ENCODE measurements around the gene PLBD1.

PLBD1 gene

GRCh38 chr12:14576896-14577295 is 9.2 kb upstream of the PLBD1 start:
- Histone ChIP-seq H4K20me1 (no peaks in the 10 kb centered on the region), H3K4me1 (peaks cover 0 to 33% (median 6%) of the 10 kb centered on the region in 10 experiments; a peak in 10 of 20 replicates), H3K27ac (peak overlapping the region in 4 of 11 experiments; percentile 1 to 49 (median 5); a peak in 4 of 22 replicates), H3K9me3 (replicated peaks in 1 of 11) (peaks cover 0 to 18% (median 0%) of the 10 kb centered on the region in 11 experiments; a peak in 1 of 22 replicates), H3K4me2 (peak overlapping the region in 6 of 11 experiments; percentile 1 to 37 (median 26); a peak in 4 of 22 replicates), H3K36me3 (no peaks in the 10 kb centered on the region), H3K9ac (no peak overlapping the region), H3K27me3 (no peaks in the 10 kb centered on the region), H3K4me3 (no peak overlapping the region)
- TF ChIP-seq Cebpa-rat (IDR thresholded peaks at IDR 0.05), result no peak

DNA sequence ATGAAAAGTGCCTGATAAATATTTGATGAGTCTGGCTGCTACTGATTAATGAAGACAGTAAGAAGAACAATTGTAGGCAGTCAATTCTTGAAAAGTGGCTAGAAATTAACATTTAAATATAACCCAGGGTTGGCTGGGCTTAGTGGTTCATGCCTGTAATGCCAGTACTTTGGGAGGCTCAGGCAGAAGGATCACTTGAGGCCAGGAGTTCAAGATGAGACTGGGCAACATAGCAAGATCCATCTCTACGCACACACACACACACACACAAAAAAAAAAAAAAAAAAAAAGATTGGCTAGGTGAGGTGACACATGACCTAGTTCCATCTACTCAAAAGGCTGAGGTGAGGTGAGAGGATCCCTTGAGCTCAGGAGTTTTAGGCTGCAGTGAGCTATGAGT is 7.9 kb upstream of the PLBD1 start:
- H3K27me3 ChIP-seq, result no peaks in the 10 kb centered on the region
- no peaks in the 10 kb centered on the region for H3K36me3 ChIP-seq
- no peak overlapping the region for H3K9ac ChIP-seq
- TF ChIP-seq Cebpa-rat (IDR thresholded peaks at IDR 0.05), result no peak
- H3K4me3 ChIP-seq, result no peak overlapping the region
- no peak overlapping the region for H3K27ac ChIP-seq
- peaks cover 0 to 33% (median 6%) of the 10 kb centered on the region in 10 experiments; a peak in 10 of 20 replicates for H3K4me1 ChIP-seq
- H3K4me2 ChIP-seq, result peak overlapping the region in 3 of 11 experiments; percentile 3 to 42 (median 27); a peak in 3 of 22 replicates
- no peaks in the 10 kb centered on the region for H4K20me1 ChIP-seq
- H3K9me3 ChIP-seq (replicated peaks in 1 of 11), result peaks cover 0 to 18% (median 0%) of the 10 kb centered on the region in 11 experiments; a peak in 1 of 22 replicates

GRCh38 chr12:14573118-14573517 is 5.4 kb upstream of the PLBD1 start:
- TF ChIP-seq Cebpa-rat (IDR thresholded peaks at IDR 0.05), result no peak
- Histone ChIP-seq H4K20me1 (no peaks in the 10 kb centered on the region), H3K36me3 (no peaks in the 10 kb centered on the region), H3K27me3 (no peaks in the 10 kb centered on the region), H3K4me1 (peaks cover 0 to 27% (median 6%) of the 10 kb centered on the region in 10 experiments; a peak in 10 of 20 replicates), H3K4me2 (no peak overlapping the region), H3K9me3 (replicated peaks in 1 of 11) (peaks cover 3 to 17% (median 5%) of the 10 kb centered on the region in 11 experiments; a peak in 20 of 22 replicates), H3K4me3 (no peak overlapping the region), H3K27ac (no peak overlapping the region), H3K9ac (no peak overlapping the region)

DNA sequence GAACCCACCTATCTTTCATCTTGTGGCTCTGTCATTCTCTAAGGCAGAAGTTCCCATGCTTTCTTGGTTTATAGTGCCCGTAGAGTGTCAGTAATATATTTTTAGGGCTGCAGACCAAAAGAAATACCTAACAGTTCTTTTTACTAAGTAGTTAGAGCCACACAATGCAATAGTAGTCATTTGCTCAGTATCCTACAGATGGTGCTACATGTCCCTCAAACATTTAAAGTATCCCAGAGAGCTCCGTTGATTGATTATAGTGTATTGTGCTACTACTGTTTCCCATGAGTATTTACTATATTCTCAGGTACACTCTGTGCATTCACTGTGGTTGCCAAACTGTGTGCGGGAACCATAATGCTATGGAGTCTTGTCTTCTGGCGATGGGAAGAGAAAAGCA is 4.7 kb upstream of the PLBD1 start:
- Histone ChIP-seq H3K4me1 (peaks cover 0 to 22% (median 5%) of the 10 kb centered on the region in 10 experiments; a peak in 10 of 20 replicates), H3K36me3 (no peaks in the 10 kb centered on the region; a peak in 1 of 22 replicates), H4K20me1 (no peaks in the 10 kb centered on the region), H3K9ac (no peak overlapping the region), H3K27me3 (no peaks in the 10 kb centered on the region), H3K27ac (no peak overlapping the region), H3K4me3 (no peak overlapping the region), H3K4me2 (no peak overlapping the region), H3K9me3 (replicated peaks in 1 of 11) (peaks cover 10 to 22% (median 12%) of the 10 kb centered on the region in 11 experiments)
- no peak for TF ChIP-seq Cebpa-rat (IDR thresholded peaks at IDR 0.05)

DNA sequence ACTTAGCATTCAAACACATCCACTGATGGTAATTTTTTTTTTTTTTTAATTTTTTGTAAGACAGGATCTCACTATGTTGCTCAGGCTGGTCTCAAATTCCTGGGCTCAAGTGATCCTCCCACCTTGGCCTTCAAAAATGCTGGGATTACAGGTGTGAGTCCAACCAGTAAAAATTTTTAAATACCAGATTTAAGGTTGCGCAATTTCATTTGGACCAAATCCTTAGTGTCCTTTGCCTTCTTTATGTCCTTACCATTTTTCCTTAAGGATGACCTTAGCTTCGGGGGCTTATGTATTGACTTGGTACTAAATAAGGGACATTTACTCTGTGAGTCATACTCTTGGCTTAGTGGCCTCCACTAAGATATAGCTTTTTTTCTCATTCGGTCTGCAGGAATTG is 4.1 kb upstream of the PLBD1 start:
- Histone ChIP-seq H3K4me3 (no peak overlapping the region), H3K9ac (no peak overlapping the region), H3K36me3 (no peaks in the 10 kb centered on the region; a peak in 1 of 22 replicates), H3K9me3 (replicated peaks in 1 of 11) (peaks cover 16 to 22% (median 18%) of the 10 kb centered on the region in 11 experiments), H3K27ac (no peak overlapping the region), H3K4me1 (peaks cover 0 to 16% (median 1%) of the 10 kb centered on the region in 10 experiments; a peak in 9 of 20 replicates), H3K27me3 (no peaks in the 10 kb centered on the region), H4K20me1 (no peaks in the 10 kb centered on the region), H3K4me2 (no peak overlapping the region)
- TF ChIP-seq Cebpa-rat (IDR thresholded peaks at IDR 0.05), result peak in 7 of 11 experiments; percentile 54 to 90 (median 74); a peak in 11 of 22 replicates

GRCh38 chr12:14570231-14570630 is 2.5 kb upstream of the PLBD1 start:
- Histone ChIP-seq H3K27ac (no peak overlapping the region), H3K36me3 (no peaks in the 10 kb centered on the region; a peak in 1 of 22 replicates), H3K4me1 (peaks cover 0 to 7% (median 0%) of the 10 kb centered on the region in 10 experiments; a peak in 6 of 20 replicates), H3K4me3 (no peak overlapping the region), H3K27me3 (no peaks in the 10 kb centered on the region), H3K9ac (no peak overlapping the region), H4K20me1 (no peaks in the 10 kb centered on the region), H3K4me2 (no peak overlapping the region), H3K9me3 (replicated peaks in 1 of 11) (peaks cover 18 to 25% (median 21%) of the 10 kb centered on the region in 11 experiments)
- TF ChIP-seq Cebpa-rat (IDR thresholded peaks at IDR 0.05), result no peak

- H3K36me3 ChIP-seq, result no peaks in the 10 kb centered on the region; a peak in 1 of 22 replicates
- H3K9me3 ChIP-seq (replicated peaks in 1 of 11), result peaks cover 18 to 25% (median 21%) of the 10 kb centered on the region in 11 experiments
- H3K4me1 ChIP-seq, result peaks cover 0 to under 1% (median 0%) of the 10 kb centered on the region in 10 experiments; a peak in 5 of 20 replicates
- H3K27me3 ChIP-seq, result no peaks in the 10 kb centered on the region
- TF ChIP-seq Cebpa-rat (IDR thresholded peaks at IDR 0.05), result no peak
- no peak overlapping the region for H3K27ac ChIP-seq
- H3K4me3 ChIP-seq, result no peak overlapping the region
- no peak overlapping the region for H3K9ac ChIP-seq
- no peak overlapping the region for H3K4me2 ChIP-seq
- H4K20me1 ChIP-seq, result no peaks in the 10 kb centered on the region
Observed at GRCh38 chr12:14564336-14564959, 3.2 kb downstream of the PLBD1 start.

GRCh38 chr12:14563046-14563445 is 4.6 kb downstream of the PLBD1 start:
- H3K4me3 ChIP-seq, result no peak overlapping the region
- H3K27ac ChIP-seq, result no peak overlapping the region
- no peaks in the 10 kb centered on the region; a peak in 1 of 22 replicates for H3K36me3 ChIP-seq
- no peak overlapping the region for H3K4me2 ChIP-seq
- H3K4me1 ChIP-seq, result peaks cover 8 to 15% (median 12%) of the 10 kb centered on the region in 10 experiments; a peak in 19 of 20 replicates
- H3K27me3 ChIP-seq, result no peaks in the 10 kb centered on the region
- peaks cover 14 to 18% (median 15%) of the 10 kb centered on the region in 11 experiments for H3K9me3 ChIP-seq (replicated peaks in 1 of 11)
- no peaks in the 10 kb centered on the region for H4K20me1 ChIP-seq
- TF ChIP-seq Cebpa-rat (IDR thresholded peaks at IDR 0.05), result no peak
- no peak overlapping the region for H3K9ac ChIP-seq

DNA sequence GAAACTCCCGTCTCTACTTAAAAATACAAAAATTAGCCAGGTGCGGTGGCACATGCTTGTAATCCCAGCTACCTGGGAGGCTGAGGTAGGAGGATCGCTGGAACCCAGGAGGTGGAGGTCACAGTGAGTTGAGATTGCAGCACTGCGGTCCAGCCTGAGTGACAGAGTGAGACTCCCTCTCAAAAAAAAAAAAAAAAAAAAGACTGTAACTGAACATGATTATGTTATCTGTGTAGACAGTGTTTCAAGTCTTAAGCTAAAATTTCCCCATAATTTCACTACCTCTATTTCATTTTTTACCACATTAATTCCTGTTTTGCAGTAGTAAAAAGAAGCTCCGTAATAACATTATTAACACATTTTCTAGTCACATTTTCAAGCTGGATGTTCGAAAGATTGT is 5.4 kb downstream of the PLBD1 start:
- Histone ChIP-seq H3K27ac (no peak overlapping the region), H3K4me1 (peaks cover 8 to 17% (median 12%) of the 10 kb centered on the region in 10 experiments; a peak in 19 of 20 replicates), H3K27me3 (no peaks in the 10 kb centered on the region), H3K36me3 (no peaks in the 10 kb centered on the region; a peak in 1 of 22 replicates), H3K9me3 (replicated peaks in 1 of 11) (peaks cover 6 to 15% (median 8%) of the 10 kb centered on the region in 11 experiments), H3K9ac (no peak overlapping the region), H4K20me1 (no peaks in the 10 kb centered on the region), H3K4me3 (no peak overlapping the region), H3K4me2 (no peak overlapping the region)
- TF ChIP-seq Cebpa-rat (IDR thresholded peaks at IDR 0.05), result no peak
